ENCODE data around the gene SH2D6.

Gene SH2D6

DNA sequence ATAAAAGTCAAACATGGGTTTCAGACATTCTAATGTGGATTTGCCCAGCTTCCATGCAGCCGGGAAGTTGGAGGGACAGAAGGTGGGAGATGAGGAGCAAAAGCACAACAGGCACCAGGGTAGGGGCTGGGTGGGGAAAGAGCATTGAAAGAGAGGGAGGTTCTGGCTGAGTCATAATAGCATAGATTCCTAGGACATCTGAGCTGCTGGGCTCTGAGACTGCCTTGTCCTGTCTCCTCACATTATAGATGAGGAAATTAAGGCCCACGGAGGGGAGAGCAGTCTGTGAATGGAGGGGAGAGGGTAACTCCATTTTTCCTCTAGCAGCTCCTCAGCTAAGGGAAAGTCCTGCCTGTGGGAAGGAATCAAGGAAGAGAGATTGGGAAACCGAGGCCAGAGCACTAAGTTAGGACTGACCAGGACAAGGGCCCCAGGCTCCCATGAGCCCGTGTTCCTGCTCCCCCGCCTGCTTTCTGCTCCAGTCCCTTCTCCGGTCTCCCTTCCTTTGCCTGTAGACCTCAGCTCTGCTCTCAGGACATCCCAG, 26.2 kb downstream of the SH2D6 start:
- H3K27ac ChIP-seq = no peak overlapping the region
- TF ChIP-seq, protein P1, sequence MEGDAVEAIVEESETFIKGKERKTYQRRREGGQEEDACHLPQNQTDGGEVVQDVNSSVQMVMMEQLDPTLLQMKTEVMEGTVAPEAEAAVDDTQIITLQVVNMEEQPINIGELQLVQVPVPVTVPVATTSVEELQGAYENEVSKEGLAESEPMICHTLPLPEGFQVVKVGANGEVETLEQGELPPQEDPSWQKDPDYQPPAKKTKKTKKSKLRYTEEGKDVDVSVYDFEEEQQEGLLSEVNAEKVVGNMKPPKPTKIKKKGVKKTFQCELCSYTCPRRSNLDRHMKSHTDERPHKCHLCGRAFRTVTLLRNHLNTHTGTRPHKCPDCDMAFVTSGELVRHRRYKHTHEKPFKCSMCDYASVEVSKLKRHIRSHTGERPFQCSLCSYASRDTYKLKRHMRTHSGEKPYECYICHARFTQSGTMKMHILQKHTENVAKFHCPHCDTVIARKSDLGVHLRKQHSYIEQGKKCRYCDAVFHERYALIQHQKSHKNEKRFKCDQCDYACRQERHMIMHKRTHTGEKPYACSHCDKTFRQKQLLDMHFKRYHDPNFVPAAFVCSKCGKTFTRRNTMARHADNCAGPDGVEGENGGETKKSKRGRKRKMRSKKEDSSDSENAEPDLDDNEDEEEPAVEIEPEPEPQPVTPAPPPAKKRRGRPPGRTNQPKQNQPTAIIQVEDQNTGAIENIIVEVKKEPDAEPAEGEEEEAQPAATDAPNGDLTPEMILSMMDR (IDR thresholded peaks at IDR 0.05) = no peak

DNA sequence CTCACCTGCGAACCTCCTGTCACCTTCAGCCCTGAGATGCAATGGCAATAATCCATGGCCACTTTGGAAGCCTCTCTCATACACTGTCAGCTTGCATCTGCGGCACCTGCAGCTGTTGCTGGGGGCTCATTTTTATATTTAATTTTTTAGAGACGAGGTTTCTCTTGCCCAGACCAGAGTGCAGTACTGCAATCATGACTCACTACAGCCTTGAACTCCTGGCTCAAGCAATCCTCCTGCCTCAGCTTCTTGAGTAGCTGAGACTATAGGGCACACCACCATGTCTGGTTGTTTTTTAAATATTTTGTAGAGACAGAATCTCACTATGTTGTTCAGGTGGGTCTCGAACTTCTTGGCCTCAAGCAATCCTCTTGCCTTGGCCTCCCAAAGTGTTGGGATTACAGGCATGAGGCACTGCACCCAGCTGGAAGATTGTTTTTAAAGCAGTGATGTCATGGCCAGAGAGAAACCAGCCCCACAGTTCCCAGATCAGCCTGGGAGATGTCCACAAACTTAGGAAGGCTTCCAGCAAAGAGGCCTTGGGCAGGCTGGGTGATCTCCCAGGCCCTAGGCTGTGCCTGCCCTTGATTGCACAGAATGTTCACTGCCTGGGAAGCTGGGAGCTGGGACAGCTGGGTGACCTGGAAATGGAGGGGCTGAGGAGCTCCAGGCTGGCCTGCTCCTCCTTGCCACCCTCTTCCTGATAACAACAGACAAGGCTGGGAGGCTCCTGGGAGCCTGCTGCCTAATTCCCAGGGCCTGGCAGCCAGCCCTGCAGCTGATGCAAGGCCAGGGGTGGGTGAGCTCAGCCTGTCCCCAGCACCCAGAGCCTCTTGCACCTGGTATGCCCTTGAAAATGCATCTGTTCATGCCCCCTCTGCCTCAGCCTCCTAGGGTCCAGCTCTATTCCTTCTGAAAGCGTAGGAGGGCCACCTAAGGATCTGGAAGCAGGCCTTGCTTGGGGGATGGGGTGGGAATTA, 27.1 kb downstream of the SH2D6 start:
- TF ChIP-seq, protein P1 (IDR thresholded peaks at IDR 0.05) = no peak
- TF ChIP-seq ZFX (IDR thresholded peaks at IDR 0.05; ENCODE audit: borderline replicate concordance) = no peak
- peak overlapping the region; percentile 43 for H3K27ac ChIP-seq

DNA sequence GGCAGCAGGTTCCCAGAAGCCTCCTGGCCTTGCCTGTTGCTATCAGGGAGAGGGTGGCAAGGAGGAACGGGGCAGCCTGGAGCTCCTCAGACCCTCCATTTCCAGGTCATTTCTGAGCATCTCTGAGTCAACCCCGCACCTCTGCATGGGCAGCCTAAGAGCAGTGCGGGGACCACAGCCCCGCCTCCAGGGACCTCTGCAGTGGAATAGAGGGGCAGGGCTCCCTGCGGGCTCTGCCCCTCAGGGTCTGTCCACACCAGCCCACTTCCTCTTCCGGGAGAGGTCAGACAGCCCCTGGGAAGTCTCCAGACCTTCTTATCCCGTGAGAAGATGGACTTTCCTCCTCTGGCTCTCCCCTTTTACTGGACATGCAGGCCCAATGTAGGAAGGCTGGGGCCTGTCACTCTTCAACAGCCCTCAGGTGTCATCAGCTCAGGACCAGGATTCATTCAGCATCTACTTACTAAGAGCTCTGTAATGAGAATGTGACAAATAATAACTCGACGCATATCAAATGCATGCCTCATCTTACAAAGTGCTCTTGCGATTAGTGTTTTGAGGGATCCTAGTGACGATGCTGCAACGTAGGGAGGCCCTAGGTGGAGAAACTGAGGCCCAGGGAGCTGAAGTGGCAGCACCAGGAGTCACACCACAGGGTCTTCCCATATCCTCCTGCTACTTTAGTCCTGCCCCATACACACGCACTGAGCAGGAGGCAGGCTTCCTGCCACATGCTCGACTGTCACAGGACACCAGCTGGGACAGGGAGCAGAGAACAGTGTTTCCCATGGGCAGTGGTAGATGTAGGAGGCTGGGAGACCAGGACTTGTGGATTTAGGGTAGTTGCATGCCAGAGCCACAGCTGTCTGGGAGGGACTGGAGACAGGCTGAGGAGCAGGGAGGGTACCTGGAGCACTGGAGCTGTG, 28.0 kb downstream of the SH2D6 start:
- TF ChIP-seq, protein P1 (IDR thresholded peaks at IDR 0.05) = no peak
- TF ChIP-seq ZFX (IDR thresholded peaks at IDR 0.05; ENCODE audit: borderline replicate concordance) = no peak
- peak overlapping the region; percentile 43 for H3K27ac ChIP-seq

DNA sequence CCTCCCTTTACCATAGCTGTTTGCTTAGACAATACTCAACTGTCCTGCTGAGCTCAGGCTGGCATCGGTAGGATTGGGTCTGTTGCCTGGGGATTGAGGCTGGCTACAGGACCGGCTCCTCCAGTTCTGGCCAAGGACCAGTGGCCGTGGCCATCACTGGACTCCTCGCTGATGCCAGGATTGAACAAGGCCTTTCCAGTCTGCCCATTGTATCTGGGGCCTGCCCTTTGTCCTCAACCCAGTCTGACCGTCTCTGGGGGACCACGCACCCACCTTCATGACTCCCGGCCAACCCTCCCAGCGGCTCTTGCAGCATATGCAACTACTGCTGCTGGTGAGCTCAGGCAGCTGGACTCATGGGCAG, 28.7 kb downstream of the SH2D6 start:
- no peak for TF ChIP-seq ZFX (IDR thresholded peaks at IDR 0.05; ENCODE audit: borderline replicate concordance)
- TF ChIP-seq, protein P1 (IDR thresholded peaks at IDR 0.05) = no peak
- H3K27ac ChIP-seq = no peak overlapping the region

DNA sequence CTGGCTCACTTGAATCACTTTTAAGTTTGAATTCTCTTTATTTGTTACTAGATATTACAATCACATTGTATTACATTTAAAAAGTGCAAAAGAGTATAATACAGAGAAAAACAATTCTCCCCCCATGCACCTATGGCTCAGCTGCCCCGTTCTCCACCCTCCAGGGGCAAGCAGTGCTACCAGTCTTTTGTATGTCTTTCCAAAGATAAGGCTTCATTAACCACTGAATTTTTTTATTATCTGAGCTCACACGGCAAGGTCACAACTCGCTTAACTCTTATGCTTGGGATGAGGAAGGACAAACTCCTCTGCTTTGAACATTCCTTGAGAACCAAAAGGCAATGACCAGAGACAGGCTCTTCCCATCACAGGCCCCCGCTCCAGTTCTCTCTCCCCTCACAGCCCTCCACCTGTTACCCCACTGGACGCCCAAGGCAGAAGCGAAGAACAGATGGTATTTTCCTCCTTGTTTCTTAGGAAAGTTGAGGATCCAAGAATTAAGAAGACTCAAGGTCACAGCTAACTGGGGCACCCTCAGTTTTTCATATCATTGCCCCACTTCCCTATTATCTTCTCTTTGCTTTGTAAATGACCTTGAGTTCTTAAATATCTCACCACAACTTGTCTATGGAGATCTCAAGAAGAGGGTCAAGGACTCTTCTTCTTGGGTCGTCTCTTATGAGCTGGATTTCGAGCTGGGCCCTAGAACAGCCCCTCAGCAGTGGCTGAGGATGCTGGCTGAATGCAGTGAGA, 30.1 kb downstream of the SH2D6 start:
- TF ChIP-seq ZFX (IDR thresholded peaks at IDR 0.05; ENCODE audit: borderline replicate concordance) = no peak
- TF ChIP-seq, protein P1 (IDR thresholded peaks at IDR 0.05) = no peak
- no peak overlapping the region for H3K27ac ChIP-seq

DNA sequence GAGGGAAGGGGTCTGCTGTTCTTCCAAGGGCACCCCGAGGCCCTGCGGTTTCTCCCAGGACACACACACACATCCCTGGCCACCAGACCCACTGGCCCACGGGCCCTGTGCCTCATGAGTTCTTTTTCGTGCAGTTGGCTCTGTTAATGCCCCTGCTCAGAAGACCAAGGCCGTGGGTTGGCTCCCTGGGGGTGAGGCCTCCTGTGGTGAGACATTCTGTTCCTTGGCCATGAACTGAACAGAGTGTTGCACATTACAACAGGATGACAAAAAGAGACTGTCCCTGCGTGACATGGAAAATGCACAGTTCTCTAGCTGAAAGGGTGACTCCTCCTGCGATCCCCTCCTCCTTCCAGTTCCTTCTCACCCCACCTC, 30.7 kb downstream of the SH2D6 start:
- H3K27ac ChIP-seq = no peak overlapping the region
- TF ChIP-seq, protein P1 (IDR thresholded peaks at IDR 0.05) = no peak
- no peak for TF ChIP-seq ZFX (IDR thresholded peaks at IDR 0.05; ENCODE audit: borderline replicate concordance)

Data from 22Rv1 (cell line).